SK-N-SH (cell line): ENCODE results near the gene PRKG1. TPM values are rescaled to one million over a fixed set of nuclear protein-coding genes. Genes with fewer than 3 reads are reported as not detected.

Source experiments
- CTCF ChIA-PET: fragments of 300-600, 350-600 bp; formaldehyde crosslinking; extraction: SDS; loops from one replicate; lab custom pipeline; 2021; lab: Yijun Ruan, JAX
- POLR2A ChIA-PET: fragments of 350-600 bp; sonication (Branson Sonifier 250); formaldehyde crosslinking; extraction: SDS; loops from one replicate; lab custom pipeline; 2020; ENCODE audit warnings: antibody characterized with exemption, inconsistent platforms; lab: Yijun Ruan, JAX
- DNase-seq: peaks from one replicate; pipeline ENCODE4 v3.0.0; 2012
- H2AFZ ChIP-seq: fragments of 200-600 bp; sonication (generic); 2 replicates; pipeline ENCODE4 v1.8.1; 2016; ENCODE audit warnings: antibody characterized with exemption, mild to moderate bottlenecking, low read depth
- H3F3A ChIP-seq: fragments of 200-600 bp; sonication (generic); replicated peaks from 2 replicates; pipeline ENCODE3; 2016; ENCODE audit warnings: antibody characterized with exemption, mild to moderate bottlenecking; ENCODE audit not compliant: insufficient read depth
- H3K27ac ChIP-seq, 2 experiments: fragments of 200-500 bp in 1 of 2; fragments of 200-600 bp in 1 of 2; sonication (Bioruptor generic) in 1 of 2; sonication (generic), shearing (Covaris generic) in 1 of 2; 2 replicates each; pipeline versions ENCODE4 v1.5.1 to v1.6.1; 2014 to 2016; ENCODE audit warnings: low read depth in 2 of 2, inconsistent platforms in 1 of 2, low read length in 1 of 2, mild to moderate bottlenecking in 1 of 2, mixed read lengths in 1 of 2
- H3K27me3 ChIP-seq: fragments of 200-600 bp; sonication (generic), shearing (Covaris generic); 2 replicates; pipeline ENCODE4 v1.6.1; 2016; ENCODE audit warnings: mixed run types; ENCODE audit not compliant: insufficient read depth
- H3K36me3 ChIP-seq, 2 experiments: fragments of 200-500 bp in 1 of 2; fragments of 200-600 bp in 1 of 2; sonication (Bioruptor generic) in 1 of 2; sonication (generic) in 1 of 2; replicated peaks in 1 of 2; 2 replicates each; pipeline versions ENCODE3 to v1.5.1; 2014 to 2016; ENCODE audit warnings: low read length in 1 of 2, mild to moderate bottlenecking in 1 of 2; ENCODE audit not compliant: insufficient read depth in 2 of 2, control insufficient read depth in 1 of 2
- H3K4me1 ChIP-seq, 2 experiments: fragments of 200-500 bp in 1 of 2; fragments of 200-600 bp in 1 of 2; sonication (Bioruptor generic) in 1 of 2; sonication (generic), shearing (Covaris generic) in 1 of 2; 2 replicates each; pipeline versions ENCODE4 v1.5.1 to v1.6.1; 2014 to 2016; ENCODE audit warnings: low read depth in 1 of 2, low read length in 1 of 2, mixed run types in 1 of 2; ENCODE audit not compliant: insufficient read depth in 2 of 2, control insufficient read depth in 1 of 2
- H3K4me2 ChIP-seq: fragments of 200-600 bp; sonication (generic), shearing (Covaris generic); 2 replicates; pipeline ENCODE4 v1.6.1; 2017; ENCODE audit warnings: mixed run types
- H3K4me3 ChIP-seq, 2 experiments: fragments of 200-500 bp in 1 of 2; fragments of 200-600 bp in 1 of 2; sonication (Bioruptor generic) in 1 of 2; sonication (generic), shearing (Covaris generic) in 1 of 2; 2 replicates each; pipeline versions ENCODE4 v1.5.1 to v1.8.1; 2014 to 2016; ENCODE audit warnings: low read depth in 2 of 2, inconsistent platforms in 1 of 2, low read length in 1 of 2, mild to moderate bottlenecking in 1 of 2, mixed read lengths in 1 of 2, moderate library complexity in 1 of 2
- H3K79me2 ChIP-seq: fragments of 200-600 bp; sonication (generic); 2 replicates; pipeline ENCODE4 v1.8.1; 2017; ENCODE audit warnings: mild to moderate bottlenecking; ENCODE audit not compliant: insufficient read depth
- H3K9ac ChIP-seq: fragments of 200-600 bp; sonication (generic); 2 replicates; pipeline ENCODE4 v1.6.1; 2017; ENCODE audit warnings: mixed run types
- H3K9me2 ChIP-seq: fragments of 200-600 bp; sonication (generic); 2 replicates; pipeline ENCODE4 v1.6.1; 2017; ENCODE audit warnings: mixed run types
- H3K9me3 ChIP-seq: fragments of 200-600 bp; sonication (generic); 2 replicates; pipeline ENCODE4 v1.6.1; 2017; ENCODE audit warnings: mixed run types, mild to moderate bottlenecking, moderate library complexity
- H4K20me1 ChIP-seq: fragments of 200-600 bp; sonication (generic); 2 replicates; pipeline ENCODE4 v1.6.1; 2017; ENCODE audit warnings: mild to moderate bottlenecking, mixed run types; ENCODE audit not compliant: insufficient read depth
- ELF1 ChIP-seq: IDR thresholded peaks from 2 replicates; pipeline ENCODE4 v1.4.0; 2012
- FOSL2 ChIP-seq: IDR thresholded peaks from 2 replicates; pipeline ENCODE4 v1.4.0; 2012; ENCODE audit warnings: low read depth, mild to moderate bottlenecking, moderate library complexity, borderline replicate concordance
- FOXJ3 ChIP-seq: sonication (generic); formaldehyde crosslinking; IDR thresholded peaks from 2 replicates; pipeline ENCODE4 v1.5.1; 2020; ENCODE audit warnings: mild to moderate bottlenecking, missing genetic modification reagents
- FOXM1 ChIP-seq: IDR thresholded peaks from 2 replicates; pipeline ENCODE4 v1.4.0; 2012; ENCODE audit warnings: low read depth, mild to moderate bottlenecking
- GABPA ChIP-seq: IDR thresholded peaks from 2 replicates; pipeline ENCODE4 v1.4.0; 2012; ENCODE audit warnings: low read depth, mild to moderate bottlenecking
- JUND ChIP-seq: IDR thresholded peaks from 2 replicates; pipeline ENCODE4 v1.4.0; 2012
- MEF2A ChIP-seq: IDR thresholded peaks from 2 replicates; pipeline ENCODE4 v1.4.0; 2012; ENCODE audit warnings: low read depth, borderline replicate concordance
- NRF1 ChIP-seq: IDR thresholded peaks from 2 replicates; pipeline ENCODE4 v1.6.1; 2012; ENCODE audit warnings: low read depth, mild to moderate bottlenecking, low read length
- POLR2AphosphoS5 ChIP-seq: IDR thresholded peaks from 2 replicates; pipeline ENCODE4 v1.6.1; 2012; ENCODE audit warnings: low read depth, low read length
- RFX5 ChIP-seq: IDR thresholded peaks from 2 replicates; pipeline ENCODE4 v1.6.1; 2012; ENCODE audit warnings: mild to moderate bottlenecking, improper control_type of control experiment, low read length
- RXRA ChIP-seq: IDR thresholded peaks from 2 replicates; pipeline ENCODE4 v1.4.0; 2012; ENCODE audit warnings: low read depth, mild to moderate bottlenecking, borderline replicate concordance
- SMC3 ChIP-seq: IDR thresholded peaks from 2 replicates; pipeline ENCODE4 v1.6.1; 2012; ENCODE audit warnings: low read depth, low read length, improper control_type of control experiment
- TAF1 ChIP-seq: IDR thresholded peaks from 2 replicates; pipeline ENCODE4 v1.6.1; 2012; ENCODE audit warnings: low read depth, mild to moderate bottlenecking, low read length, moderate library complexity, borderline replicate concordance
- TCF12 ChIP-seq: IDR thresholded peaks from 2 replicates; pipeline ENCODE4 v1.4.0; 2012
- WGBS: methylation state at CpG from one replicate; pipeline ENCODE4 v1.1.6; 2017; ENCODE audit warnings: low lambda C conversion rate; 5-methylcytosine and 5-hydroxymethylcytosine counted together
- polyA plus RNA-seq, 3 experiments: library from polyadenylated mRNA; depleted of rRNA; stranded (reverse); fragments of >200 nt; gene quantifications; 2 replicates each; pipeline ENCODE4 v1.2.3, GENCODE V29; 2012
- TF ChIP-seq, protein P1 (sequence below): IDR thresholded peaks from 2 replicates; pipeline ENCODE4 v1.4.0; 2012; ENCODE audit warnings: low read depth, borderline replicate concordance
- TF ChIP-seq, protein P2 (sequence below): fragments of 150-350 bp; IDR thresholded peaks from 2 replicates; pipeline ENCODE4 v1.6.1; 2016; ENCODE audit warnings: mild to moderate bottlenecking, low read depth, low read length
- TF ChIP-seq, protein P3 (sequence below): IDR thresholded peaks from 2 replicates; pipeline ENCODE4 v1.4.0; 2012; ENCODE audit warnings: low read depth
- TF ChIP-seq, protein P4 (sequence below): IDR thresholded peaks from 2 replicates; pipeline ENCODE4 v1.6.1; 2012; ENCODE audit warnings: mild to moderate bottlenecking, low read depth, low read length, moderate library complexity
- TF ChIP-seq, protein P5 (sequence below): fragments of 150-350 bp; IDR thresholded peaks from 2 replicates; pipeline ENCODE4 v1.6.1; 2017; ENCODE audit warnings: antibody characterized with exemption, low read length, low read depth, borderline replicate concordance

PRKG1 gene
- polyA plus RNA-seq, 1 of the 3 experiments (the other 2 are of a cell fraction), result 4.1 TPM

DNA sequence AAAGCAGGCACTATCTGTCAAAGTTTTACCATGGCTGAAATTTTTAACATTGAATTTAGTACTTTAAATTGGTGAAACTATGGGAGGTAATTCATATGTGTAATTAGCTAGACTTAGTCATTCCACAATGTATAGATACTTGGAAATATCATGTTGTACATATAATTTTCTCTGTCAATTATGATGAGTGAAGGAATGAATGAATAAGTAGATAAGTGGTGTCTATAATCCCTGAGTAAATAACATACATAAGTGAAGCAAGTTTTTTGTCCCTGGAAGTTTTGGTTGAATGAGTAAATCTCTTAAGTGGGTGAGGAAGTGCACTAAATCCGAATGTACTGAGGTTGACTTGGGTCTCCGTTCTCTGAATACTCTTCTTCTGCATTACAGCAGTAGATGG lies 424.1 kb downstream of the PRKG1 start:
- no peaks in the 10 kb centered on the region for H4K20me1 ChIP-seq
- CTCF ChIA-PET, result no interaction called here
- no peak overlapping the region for H3K27ac ChIP-seq
- H3K9me3 ChIP-seq, result no peaks in the 10 kb centered on the region
- no peak overlapping the region for H3K4me2 ChIP-seq
- H3K27me3 ChIP-seq, result no peaks in the 10 kb centered on the region
- no peak overlapping the region for H2AFZ ChIP-seq
- no peaks in the 10 kb centered on the region for H3F3A ChIP-seq
- no peak overlapping the region for H3K4me3 ChIP-seq
- 89% methylated on average over 2 of the region's 2 CpGs for WGBS
- H3K79me2 ChIP-seq, result no peaks in the 10 kb centered on the region
- H3K9me2 ChIP-seq, result no peaks in the 10 kb centered on the region
- POLR2A ChIA-PET, result no interaction called here
- TF ChIP-seq, protein P1, sequence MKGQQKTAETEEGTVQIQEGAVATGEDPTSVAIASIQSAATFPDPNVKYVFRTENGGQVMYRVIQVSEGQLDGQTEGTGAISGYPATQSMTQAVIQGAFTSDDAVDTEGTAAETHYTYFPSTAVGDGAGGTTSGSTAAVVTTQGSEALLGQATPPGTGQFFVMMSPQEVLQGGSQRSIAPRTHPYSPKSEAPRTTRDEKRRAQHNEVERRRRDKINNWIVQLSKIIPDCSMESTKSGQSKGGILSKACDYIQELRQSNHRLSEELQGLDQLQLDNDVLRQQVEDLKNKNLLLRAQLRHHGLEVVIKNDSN, result no peak
- TF ChIP-seq, protein P2, sequence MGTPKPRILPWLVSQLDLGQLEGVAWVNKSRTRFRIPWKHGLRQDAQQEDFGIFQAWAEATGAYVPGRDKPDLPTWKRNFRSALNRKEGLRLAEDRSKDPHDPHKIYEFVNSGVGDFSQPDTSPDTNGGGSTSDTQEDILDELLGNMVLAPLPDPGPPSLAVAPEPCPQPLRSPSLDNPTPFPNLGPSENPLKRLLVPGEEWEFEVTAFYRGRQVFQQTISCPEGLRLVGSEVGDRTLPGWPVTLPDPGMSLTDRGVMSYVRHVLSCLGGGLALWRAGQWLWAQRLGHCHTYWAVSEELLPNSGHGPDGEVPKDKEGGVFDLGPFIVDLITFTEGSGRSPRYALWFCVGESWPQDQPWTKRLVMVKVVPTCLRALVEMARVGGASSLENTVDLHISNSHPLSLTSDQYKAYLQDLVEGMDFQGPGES, result no peak
- TF ChIP-seq ELF1, result no peak
- TF ChIP-seq FOXM1, result no peak
- TF ChIP-seq POLR2AphosphoS5, result no peak
- TF ChIP-seq NRF1, result no peak
- no peak for TF ChIP-seq FOSL2
- TF ChIP-seq, protein P3, sequence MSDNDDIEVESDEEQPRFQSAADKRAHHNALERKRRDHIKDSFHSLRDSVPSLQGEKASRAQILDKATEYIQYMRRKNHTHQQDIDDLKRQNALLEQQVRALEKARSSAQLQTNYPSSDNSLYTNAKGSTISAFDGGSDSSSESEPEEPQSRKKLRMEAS, result no peak
- TF ChIP-seq TCF12, result no peak
- TF ChIP-seq RFX5, result no peak
- TF ChIP-seq JUND, result no peak
- TF ChIP-seq, protein P4, sequence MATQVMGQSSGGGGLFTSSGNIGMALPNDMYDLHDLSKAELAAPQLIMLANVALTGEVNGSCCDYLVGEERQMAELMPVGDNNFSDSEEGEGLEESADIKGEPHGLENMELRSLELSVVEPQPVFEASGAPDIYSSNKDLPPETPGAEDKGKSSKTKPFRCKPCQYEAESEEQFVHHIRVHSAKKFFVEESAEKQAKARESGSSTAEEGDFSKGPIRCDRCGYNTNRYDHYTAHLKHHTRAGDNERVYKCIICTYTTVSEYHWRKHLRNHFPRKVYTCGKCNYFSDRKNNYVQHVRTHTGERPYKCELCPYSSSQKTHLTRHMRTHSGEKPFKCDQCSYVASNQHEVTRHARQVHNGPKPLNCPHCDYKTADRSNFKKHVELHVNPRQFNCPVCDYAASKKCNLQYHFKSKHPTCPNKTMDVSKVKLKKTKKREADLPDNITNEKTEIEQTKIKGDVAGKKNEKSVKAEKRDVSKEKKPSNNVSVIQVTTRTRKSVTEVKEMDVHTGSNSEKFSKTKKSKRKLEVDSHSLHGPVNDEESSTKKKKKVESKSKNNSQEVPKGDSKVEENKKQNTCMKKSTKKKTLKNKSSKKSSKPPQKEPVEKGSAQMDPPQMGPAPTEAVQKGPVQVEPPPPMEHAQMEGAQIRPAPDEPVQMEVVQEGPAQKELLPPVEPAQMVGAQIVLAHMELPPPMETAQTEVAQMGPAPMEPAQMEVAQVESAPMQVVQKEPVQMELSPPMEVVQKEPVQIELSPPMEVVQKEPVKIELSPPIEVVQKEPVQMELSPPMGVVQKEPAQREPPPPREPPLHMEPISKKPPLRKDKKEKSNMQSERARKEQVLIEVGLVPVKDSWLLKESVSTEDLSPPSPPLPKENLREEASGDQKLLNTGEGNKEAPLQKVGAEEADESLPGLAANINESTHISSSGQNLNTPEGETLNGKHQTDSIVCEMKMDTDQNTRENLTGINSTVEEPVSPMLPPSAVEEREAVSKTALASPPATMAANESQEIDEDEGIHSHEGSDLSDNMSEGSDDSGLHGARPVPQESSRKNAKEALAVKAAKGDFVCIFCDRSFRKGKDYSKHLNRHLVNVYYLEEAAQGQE, result no peak
- no peak for TF ChIP-seq RXRA
- no peak for TF ChIP-seq GABPA
- no peak for TF ChIP-seq FOXJ3 (CRISPR knock-in tag)
- TF ChIP-seq, protein P5, sequence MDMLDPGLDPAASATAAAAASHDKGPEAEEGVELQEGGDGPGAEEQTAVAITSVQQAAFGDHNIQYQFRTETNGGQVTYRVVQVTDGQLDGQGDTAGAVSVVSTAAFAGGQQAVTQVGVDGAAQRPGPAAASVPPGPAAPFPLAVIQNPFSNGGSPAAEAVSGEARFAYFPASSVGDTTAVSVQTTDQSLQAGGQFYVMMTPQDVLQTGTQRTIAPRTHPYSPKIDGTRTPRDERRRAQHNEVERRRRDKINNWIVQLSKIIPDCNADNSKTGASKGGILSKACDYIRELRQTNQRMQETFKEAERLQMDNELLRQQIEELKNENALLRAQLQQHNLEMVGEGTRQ, result no peak
- TF ChIP-seq TAF1, result no peak
- TF ChIP-seq SMC3, result no peak
- TF ChIP-seq MEF2A, result no peak
- DNase-seq, result no peak
- no peaks in the 10 kb centered on the region for H3K4me1 ChIP-seq
- no peak overlapping the region for H3K9ac ChIP-seq
- H3K36me3 ChIP-seq, result no peaks in the 10 kb centered on the region
